Vagina (tissue), 2 donors: Measurements from ENCODE around the gene TRDN.

Experiments used
- CTCF ChIP-seq, 3 experiments: fragments of 450-650 bp in 2 of 3; fragments of 200-600 bp in 1 of 3; sonication (generic) in 1 of 3; IDR thresholded peaks; one replicate each; pipeline ENCODE4 v1.5.1; 2017 to 2019; ENCODE audit warnings: antibody characterized with exemption in 3 of 3, mild to moderate bottlenecking in 2 of 3, moderate library complexity in 2 of 3
- POLR2A ChIP-seq, 2 donors: fragments of 450-650 bp; IDR thresholded peaks; one replicate each; pipeline ENCODE4 v1.6.1; 2017; ENCODE audit warnings: antibody characterized with exemption in 2 of 2, mild to moderate bottlenecking in 2 of 2, moderate library complexity in 2 of 2
- POLR2AphosphoS5 ChIP-seq, 2 donors: sonication (generic); formaldehyde crosslinking; IDR thresholded peaks; one replicate each; pipeline ENCODE4 v1.9.0; 2017; ENCODE audit warnings: antibody characterized with exemption in 2 of 2, mild to moderate bottlenecking in 2 of 2, low read depth in 1 of 2; ENCODE audit not compliant: insufficient read depth in 1 of 2

DNA sequence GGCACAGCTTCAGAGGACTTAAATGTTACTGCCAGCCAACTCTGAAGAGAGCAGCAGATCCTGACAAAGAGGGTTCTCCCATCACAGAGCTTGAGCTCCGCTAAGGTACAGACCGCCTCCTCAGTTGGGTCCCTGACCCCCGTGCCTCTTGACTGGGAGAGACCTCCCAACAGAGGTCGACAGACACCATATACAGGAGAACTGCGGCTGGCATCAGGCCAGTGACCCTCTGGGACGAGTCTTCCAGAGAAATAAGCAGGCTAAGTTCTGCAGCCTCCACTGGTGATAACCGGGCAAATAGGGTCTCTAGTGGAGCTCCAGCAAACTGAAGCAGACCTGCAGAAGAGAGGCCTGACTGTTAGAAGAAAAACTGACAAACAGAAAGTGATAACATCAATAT, 453.8 kb downstream of the TRDN start:
- TF ChIP-seq POLR2AphosphoS5 (IDR thresholded peaks at IDR 0.05; ENCODE audit: insufficient read depth in 1 of 2, low read depth in 1 of 2) = no peak
- TF ChIP-seq CTCF (IDR thresholded peaks at IDR 0.05) = no peak
- no peak for TF ChIP-seq POLR2A (IDR thresholded peaks at IDR 0.05)
